ENCODE results near the gene GIGYF2.
A peak's percentile ranks its signal among the peaks of the same experiment; 100 is the strongest.

GIGYF2 gene

DNA sequence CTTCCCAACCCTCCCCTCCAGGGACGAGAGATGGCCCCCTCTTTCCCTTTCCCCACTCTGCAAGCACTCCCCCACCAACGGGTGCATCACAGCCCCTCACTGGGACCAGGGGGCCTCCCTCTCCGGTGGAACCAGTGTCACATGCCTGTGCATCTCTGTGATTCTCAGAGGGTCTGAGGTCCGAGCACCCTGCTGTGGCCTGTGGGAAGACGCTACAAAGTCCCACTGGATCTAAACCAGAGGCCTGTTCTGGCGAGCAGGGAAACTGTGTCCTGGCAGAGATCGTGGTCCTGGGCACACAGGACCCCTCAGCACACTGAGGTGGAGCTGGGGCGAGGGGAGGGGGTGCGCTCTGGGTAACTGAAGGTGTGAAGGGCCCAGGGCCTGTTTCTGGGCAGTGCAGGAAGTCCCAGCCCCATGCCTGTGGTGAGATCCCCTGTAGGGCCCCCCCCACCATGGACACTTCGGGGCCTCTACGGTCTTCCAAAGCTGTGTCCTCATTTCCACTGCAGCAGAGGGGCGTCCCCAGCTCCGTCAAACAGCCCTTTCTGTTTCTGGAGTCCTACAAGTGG is 180.9 kb downstream of the GIGYF2 start:
- Histone ChIP-seq H3K27me3 (peaks cover 40 to 55% (median 47%) of the 10 kb centered on the region in 11 experiments), H3K9me3 (replicated peaks in 1 of 11) (no peaks in the 10 kb centered on the region), H3K36me3 (no peaks in the 10 kb centered on the region), H3K4me1 (peaks cover 12 to 23% (median 19%) of the 10 kb centered on the region in 10 experiments; a peak in 19 of 20 replicates), H3K4me2 (no peak overlapping the region), H3K27ac (no peak overlapping the region), H3K9ac (no peak overlapping the region), H3K4me3 (no peak overlapping the region), H4K20me1 (peaks cover 0 to 37% (median 8%) of the 10 kb centered on the region in 11 experiments; a peak in 13 of 22 replicates)
- TF ChIP-seq Cebpa-rat (IDR thresholded peaks at IDR 0.05): no peak

DNA sequence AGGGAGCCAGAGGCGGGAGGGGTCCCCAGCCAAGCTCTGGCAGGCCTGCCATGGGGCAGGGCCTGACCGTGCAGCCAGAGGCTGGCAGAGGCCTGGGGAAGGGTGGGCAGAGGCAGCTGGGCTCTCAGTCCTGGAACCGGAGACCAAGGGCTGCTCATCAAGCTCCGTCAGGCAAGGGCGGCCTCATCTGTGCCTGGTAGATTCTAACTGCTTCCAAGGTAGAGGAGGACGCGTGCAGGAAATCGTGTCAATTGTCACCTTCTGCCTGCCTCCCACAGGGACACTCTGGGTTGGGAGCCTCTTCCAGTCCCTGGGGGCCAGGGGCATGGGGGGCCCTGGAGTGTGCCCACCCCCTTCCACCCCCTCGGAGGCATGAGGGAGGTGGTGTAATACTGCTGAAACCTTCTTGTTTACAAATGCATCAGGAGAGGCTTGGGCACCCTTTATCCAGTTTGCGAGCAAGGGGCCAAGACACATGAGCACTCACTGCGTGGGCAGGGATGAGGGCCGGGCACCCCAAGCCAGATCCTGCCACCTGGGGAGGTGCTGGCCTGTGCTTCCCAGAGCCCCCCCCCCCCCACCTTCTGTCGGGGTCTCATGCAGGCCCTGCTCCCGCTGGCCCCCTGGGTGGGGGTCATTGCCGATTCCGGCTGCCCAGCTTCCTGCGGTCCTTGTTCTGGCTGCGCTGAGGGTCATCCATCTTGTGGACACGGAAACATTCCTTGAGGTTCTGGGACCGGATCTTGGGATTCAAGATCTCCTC is 181.9 kb downstream of the GIGYF2 start:
- no peaks in the 10 kb centered on the region for H3K9me3 ChIP-seq (replicated peaks in 1 of 11)
- H3K4me2 ChIP-seq: no peak overlapping the region
- H3K4me1 ChIP-seq: peaks cover 12 to 19% (median 17%) of the 10 kb centered on the region in 10 experiments; a peak in 19 of 20 replicates
- peaks cover 40 to 50% (median 47%) of the 10 kb centered on the region in 11 experiments for H3K27me3 ChIP-seq
- H3K9ac ChIP-seq: no peak overlapping the region
- peaks cover 0 to 37% (median 8%) of the 10 kb centered on the region in 11 experiments; a peak in 13 of 22 replicates for H4K20me1 ChIP-seq
- no peak overlapping the region for H3K4me3 ChIP-seq
- TF ChIP-seq Cebpa-rat (IDR thresholded peaks at IDR 0.05): no peak
- H3K27ac ChIP-seq: no peak overlapping the region
- no peaks in the 10 kb centered on the region for H3K36me3 ChIP-seq

DNA sequence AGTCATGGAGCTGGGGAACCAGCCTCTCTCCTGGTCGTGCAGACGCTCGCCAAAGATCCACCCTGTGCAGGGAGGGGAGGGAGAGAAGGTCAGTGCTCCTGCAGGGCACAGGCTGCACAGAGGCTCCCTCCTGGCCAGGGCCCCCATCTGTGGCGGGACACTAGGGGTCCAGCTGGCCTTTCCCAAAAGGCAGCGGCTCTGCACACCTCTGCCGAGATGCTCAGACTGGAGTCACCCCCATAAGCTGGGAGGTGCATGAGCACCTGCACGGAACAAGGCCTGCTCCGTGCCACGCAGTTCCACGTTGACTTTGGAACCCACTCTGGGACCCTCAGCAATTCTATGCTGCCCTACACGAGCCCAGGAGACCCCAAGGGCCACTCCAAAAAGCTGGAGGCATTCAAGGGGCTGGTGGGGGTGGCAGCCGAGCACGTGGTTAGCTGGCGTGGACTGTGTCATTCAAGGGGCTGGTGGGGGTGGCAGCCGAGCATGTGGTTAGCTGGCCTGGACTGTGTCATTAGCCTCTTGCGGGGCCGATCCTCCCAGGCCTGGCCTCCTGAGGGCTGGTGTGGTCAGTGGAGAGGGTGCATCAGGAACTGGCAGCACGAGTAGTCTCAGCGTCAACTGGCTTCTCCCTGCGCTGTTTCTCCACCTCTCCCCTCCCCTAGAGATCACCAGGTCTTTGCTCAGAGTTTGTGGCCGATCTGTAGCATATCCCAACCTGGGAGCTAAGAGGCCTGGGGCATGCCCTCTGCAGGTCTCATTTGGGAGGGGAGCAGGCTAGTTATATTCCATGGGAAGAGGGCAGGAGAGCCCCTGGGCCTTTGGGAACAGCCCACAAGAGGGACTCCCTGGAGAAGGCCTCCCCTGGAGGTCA is 182.7 kb downstream of the GIGYF2 start:
- 0 out of 22 replicates have a peak overlapping the region, but pooled peaks of 1 of the 11 experiments have one; percentile 15 for H3K9ac ChIP-seq
- no peak overlapping the region for H3K27ac ChIP-seq
- H3K4me1 ChIP-seq: peaks cover 9 to 19% (median 15%) of the 10 kb centered on the region in 10 experiments; a peak in 18 of 20 replicates
- no peaks in the 10 kb centered on the region for H3K9me3 ChIP-seq (replicated peaks in 1 of 11)
- H3K4me3 ChIP-seq: no peak overlapping the region
- peaks cover 0 to 30% (median 8%) of the 10 kb centered on the region in 11 experiments; a peak in 13 of 22 replicates for H4K20me1 ChIP-seq
- TF ChIP-seq Cebpa-rat (IDR thresholded peaks at IDR 0.05): no peak
- 0 out of 22 replicates have a peak overlapping the region, but pooled peaks of 1 of the 11 experiments have one; percentile 32 for H3K4me2 ChIP-seq
- no peaks in the 10 kb centered on the region for H3K36me3 ChIP-seq
- H3K27me3 ChIP-seq: peaks cover 34 to 42% (median 40%) of the 10 kb centered on the region in 11 experiments

DNA sequence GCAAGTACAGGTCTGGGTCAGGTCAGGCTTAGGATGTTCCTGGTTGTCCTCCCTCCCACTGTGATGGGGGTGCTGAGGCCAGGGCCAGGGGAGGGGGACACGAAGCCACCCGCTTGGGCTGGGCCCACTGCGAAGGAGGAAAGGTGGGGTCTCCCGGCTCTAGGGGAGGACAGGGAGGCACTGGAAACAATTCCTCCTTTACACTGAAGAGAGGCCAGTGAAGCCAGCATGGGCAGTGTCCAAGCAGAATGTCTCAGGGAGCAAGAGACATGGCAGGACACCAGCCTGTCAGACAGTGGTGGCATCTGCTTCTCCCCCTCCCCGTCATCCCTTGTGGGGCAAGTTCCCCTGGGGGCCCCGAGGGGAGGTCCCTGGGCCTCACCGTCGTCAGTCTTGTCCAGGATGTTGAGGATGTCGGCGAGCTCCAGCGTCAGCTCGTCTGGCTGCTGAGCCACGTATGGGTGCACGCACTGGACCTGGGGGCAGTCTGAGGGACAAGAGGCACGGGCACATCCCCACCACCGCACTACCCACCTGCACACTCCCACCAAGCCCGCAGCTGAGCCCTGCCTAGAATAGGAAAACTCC is 183.7 kb downstream of the GIGYF2 start:
- Histone ChIP-seq H3K4me2 (peak overlapping the region in 6 of 11 experiments; percentile 6 to 51 (median 30); a peak in 8 of 22 replicates), H4K20me1 (peaks cover 0 to 27% (median 8%) of the 10 kb centered on the region in 11 experiments; a peak in 11 of 22 replicates), H3K36me3 (no peaks in the 10 kb centered on the region), H3K9me3 (replicated peaks in 1 of 11) (no peaks in the 10 kb centered on the region), H3K4me3 (no peak overlapping the region), H3K27me3 (peaks cover 24 to 32% (median 30%) of the 10 kb centered on the region in 11 experiments), H3K27ac (no peak overlapping the region), H3K9ac (peak overlapping the region in 3 of 11 experiments; percentile 4 to 15 (median 14); a peak in 1 of 22 replicates), H3K4me1 (peaks cover 9 to 19% (median 15%) of the 10 kb centered on the region in 10 experiments; a peak in 18 of 20 replicates)
- no peak for TF ChIP-seq Cebpa-rat (IDR thresholded peaks at IDR 0.05)

DNA sequence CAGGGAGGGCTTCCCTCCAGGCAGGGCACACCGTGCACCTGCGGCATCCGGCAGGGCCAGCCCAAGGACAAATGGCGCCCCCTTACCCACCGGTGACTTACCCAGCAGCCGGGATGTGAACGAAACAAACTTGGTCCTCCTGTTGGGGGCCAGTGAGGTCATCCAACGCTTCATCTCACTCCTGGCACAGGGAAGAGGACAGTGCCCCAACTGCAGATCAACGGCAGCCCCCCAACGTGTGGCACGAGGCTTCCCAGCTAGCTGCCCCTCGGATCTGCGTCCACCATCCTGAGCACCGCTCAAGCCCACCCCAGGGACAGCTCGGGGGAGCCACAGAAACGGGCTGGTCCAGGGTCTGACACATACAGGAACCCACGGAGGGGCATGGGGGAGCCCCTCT is 185.0 kb downstream of the GIGYF2 start:
- no peak overlapping the region for H3K4me3 ChIP-seq
- no peak for TF ChIP-seq Cebpa-rat (IDR thresholded peaks at IDR 0.05)

DNA sequence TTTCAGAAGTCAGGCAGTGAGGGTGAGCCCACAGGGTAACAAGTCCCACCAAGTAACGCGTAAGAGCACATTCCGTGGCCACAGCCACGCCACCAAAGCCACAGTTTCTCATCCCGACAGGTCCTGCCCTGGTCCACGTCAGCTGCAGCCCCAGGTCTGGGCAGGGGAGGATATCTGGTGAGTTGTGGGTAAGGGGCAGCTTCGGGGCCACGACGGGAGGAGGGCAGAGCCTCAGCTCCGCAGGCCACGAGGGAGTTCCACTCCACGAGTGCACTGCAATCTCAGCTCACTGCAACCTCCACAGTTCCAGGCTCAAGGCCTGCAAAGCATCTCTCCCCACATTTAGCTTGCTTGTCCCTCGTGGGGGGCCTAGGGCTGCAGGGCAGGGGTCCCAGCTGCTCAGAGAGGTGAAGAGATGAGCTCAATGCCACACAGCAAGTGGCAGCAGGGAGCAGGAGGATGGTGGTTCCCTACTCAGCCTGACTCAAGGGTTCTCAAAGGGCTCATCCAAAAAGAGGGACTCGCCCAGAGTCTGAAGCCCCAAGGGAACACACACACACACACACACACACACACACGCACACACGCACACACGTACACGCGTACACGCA is 185.5 kb downstream of the GIGYF2 start:
- H3K4me1 ChIP-seq: peaks cover 0 to 9% (median 6%) of the 10 kb centered on the region in 10 experiments; a peak in 8 of 20 replicates
- no peak overlapping the region for H3K4me2 ChIP-seq
- no peak for TF ChIP-seq Cebpa-rat (IDR thresholded peaks at IDR 0.05)
- peaks cover 8 to 15% (median 13%) of the 10 kb centered on the region in 11 experiments for H3K27me3 ChIP-seq
- H4K20me1 ChIP-seq: peaks cover 0 to 26% (median 0%) of the 10 kb centered on the region in 11 experiments; a peak in 8 of 22 replicates
- H3K36me3 ChIP-seq: no peaks in the 10 kb centered on the region
- H3K27ac ChIP-seq: no peak overlapping the region
- no peak overlapping the region for H3K9ac ChIP-seq
- H3K9me3 ChIP-seq (replicated peaks in 1 of 11): no peaks in the 10 kb centered on the region
- no peak overlapping the region for H3K4me3 ChIP-seq

More for the DNA sequence above, 185.0 kb downstream of the GIGYF2 start:
- Histone ChIP-seq H3K4me2 (no peak overlapping the region), H3K36me3 (no peaks in the 10 kb centered on the region), H3K27me3 (peaks cover 13 to 20% (median 18%) of the 10 kb centered on the region in 11 experiments), H4K20me1 (peaks cover 0 to 26% (median 0%) of the 10 kb centered on the region in 11 experiments; a peak in 10 of 22 replicates), H3K9ac (no peak overlapping the region), H3K9me3 (replicated peaks in 1 of 11) (no peaks in the 10 kb centered on the region), H3K27ac (no peak overlapping the region), H3K4me1 (peaks cover 0 to 10% (median 7%) of the 10 kb centered on the region in 10 experiments; a peak in 11 of 20 replicates)

DNA sequence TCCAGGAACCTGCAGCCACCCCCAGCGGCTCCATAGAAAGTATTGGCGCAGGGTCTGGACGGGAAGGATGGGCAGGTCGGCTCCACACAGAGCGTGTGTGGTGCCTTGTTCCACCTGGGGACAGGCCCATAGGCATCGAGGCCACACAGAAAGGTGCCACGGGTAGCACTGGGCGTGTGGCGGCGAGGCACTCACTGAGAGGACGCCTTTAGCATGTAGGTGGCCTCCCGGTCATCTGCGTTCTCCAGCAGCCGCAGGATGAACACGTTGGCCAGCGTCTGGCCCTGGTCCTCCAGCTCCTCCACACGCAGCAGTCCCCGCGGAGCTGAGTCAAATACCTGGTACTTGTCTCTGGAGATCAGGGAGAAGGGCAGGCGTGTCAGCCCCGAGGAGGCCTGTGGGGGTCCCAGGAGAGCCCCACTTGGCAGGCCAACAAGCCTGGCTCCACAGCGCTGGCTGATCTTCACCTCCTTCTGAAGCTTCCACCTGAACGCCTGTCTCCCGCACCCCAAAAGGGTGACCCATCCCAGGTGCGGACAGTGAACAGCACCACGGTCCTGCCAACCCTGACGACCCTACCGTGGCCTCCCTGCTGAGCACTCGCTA is 186.1 kb downstream of the GIGYF2 start:
- peaks cover 2 to 9% (median 7%) of the 10 kb centered on the region in 11 experiments for H3K27me3 ChIP-seq

More for the DNA sequence above, 186.1 kb downstream of the GIGYF2 start:
- H3K27ac ChIP-seq: no peak overlapping the region
- H3K4me1 ChIP-seq: peaks cover 0 to 9% (median 6%) of the 10 kb centered on the region in 10 experiments; a peak in 8 of 20 replicates
- no peak overlapping the region for H3K4me2 ChIP-seq
- TF ChIP-seq Cebpa-rat (IDR thresholded peaks at IDR 0.05): no peak
- no peak overlapping the region for H3K4me3 ChIP-seq
- peaks cover 0 to 26% (median 0%) of the 10 kb centered on the region in 11 experiments; a peak in 5 of 22 replicates for H4K20me1 ChIP-seq
- no peaks in the 10 kb centered on the region for H3K9me3 ChIP-seq (replicated peaks in 1 of 11)
- no peaks in the 10 kb centered on the region for H3K36me3 ChIP-seq
- H3K9ac ChIP-seq: no peak overlapping the region

Measured in BLaER1 treated with 17β-estradiol and CSF1 and Interleukin-3, amounts not matched to agents 10 nM and 100 nM (cell line).